Measurements from ENCODE around the gene MCUB.

GRCh38 chr4:109713500-109713899 lies 153.5 kb downstream of the MCUB start:
- TF ChIP-seq POLR2A (IDR thresholded peaks at IDR 0.05) (no peak), CTCF (IDR thresholded peaks at IDR 0.05) (no peak), EP300 (IDR thresholded peaks at IDR 0.05) (no peak)
